ENCODE measurements around the gene HERC5.
"Not testable (repeated sequence)": the region's sequence is repeated elsewhere in the genome, so short reads cannot be mapped to it uniquely, and the experiment has no call there.

HERC5 gene

DNA sequence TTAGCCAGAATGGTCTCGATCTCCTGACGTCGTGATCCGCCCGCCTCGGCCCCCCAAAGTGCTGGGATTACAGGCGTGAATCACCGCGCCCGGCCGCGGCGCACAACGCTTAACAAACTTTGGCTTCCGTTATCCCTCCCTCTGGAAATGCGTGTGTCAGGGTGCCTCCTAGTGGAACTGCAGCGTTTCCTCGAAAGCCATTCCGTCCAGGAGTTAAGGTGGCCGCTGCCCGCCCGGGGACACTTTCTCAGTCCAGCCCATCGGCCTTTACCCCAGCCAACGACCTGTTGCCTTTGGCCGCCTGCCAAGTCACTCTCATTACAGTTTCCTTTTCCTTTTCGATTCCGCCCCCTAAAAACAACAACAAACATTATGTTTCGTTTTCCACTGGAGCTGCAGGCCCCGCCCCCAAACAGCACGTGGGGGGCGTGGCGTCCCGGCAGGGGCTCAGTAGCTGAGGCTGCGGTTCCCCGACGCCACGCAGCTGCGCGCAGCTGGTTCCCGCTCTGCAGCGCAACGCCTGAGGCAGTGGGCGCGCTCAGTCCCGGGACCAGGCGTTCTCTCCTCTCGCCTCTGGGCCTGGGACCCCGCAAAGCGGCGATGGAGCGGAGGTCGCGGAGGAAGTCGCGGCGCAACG lies at the start of gene HERC5:
Gene HERC5 (plus strand): TSS at position 450 of the 637 bp plus-strand sequence. CDS start 151 bp downstream, at position 601.
- no peak for DNase-seq

DNA sequence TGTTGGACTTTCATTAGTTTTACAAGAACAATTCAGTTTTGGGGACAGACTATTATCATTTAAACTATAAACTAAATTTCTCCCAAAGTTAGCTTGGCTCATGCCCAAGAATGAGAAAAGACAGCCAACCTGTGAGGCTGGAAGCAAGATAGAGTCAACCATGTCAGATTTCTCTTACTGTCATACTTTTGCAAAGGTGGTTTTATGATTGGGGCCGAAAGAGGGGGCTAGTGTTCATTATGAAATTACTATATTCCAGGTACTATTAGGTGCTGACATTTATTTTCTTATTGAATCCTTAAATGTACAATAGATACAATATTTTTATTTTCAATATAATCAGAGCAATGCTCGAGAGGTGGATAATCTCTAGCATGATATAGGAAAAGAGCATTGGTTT lies 47.7 kb upstream of the HERC5 start:
- no peak for DNase-seq

DNA sequence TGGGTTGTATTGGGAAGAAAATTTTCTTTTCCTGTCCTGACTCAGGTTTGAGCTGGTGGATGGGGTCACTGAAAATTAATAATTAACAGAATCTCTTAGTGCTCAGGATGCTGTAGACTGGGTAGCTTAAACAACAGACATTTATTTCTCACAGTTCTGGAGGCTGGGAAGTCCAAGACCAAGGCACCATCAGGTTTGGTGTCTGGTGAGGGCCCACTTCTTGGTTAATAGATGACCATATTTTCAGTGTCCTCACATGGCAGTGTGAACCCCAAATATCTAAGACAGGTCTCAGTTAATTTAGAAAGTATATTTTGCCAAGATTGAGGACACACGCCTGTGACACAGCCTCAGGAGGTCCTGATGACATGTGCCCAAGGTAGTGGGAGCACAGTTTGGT lies 47.1 kb upstream of the HERC5 start:
- DNase-seq = no peak

GRCh38 chr4:88411491-88412096 lies 45.3 kb upstream of the HERC5 start:
- no peak for DNase-seq

GRCh38 chr4:88413801-88414200 lies 43.1 kb upstream of the HERC5 start:
- no peak for DNase-seq

DNA sequence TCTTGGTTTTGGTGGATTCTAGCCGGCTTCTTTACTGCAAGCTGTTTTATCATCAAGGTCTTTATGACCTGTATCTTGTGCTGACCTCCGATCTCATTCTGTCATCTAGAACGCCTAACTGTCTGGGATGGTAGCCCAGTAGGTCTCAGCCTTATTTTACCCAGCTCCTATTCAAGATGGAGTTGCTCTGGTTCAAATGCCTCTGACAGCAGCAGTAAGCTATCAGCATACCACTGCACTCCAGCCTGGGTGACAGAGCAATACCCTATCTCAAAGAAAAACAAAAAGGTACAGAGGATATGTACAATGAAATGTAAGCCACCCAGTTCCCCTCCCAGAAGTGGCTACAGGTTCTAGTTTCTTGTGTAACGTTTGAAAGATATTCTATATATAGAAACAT lies 42.2 kb upstream of the HERC5 start:
- no peak for DNase-seq

DNA sequence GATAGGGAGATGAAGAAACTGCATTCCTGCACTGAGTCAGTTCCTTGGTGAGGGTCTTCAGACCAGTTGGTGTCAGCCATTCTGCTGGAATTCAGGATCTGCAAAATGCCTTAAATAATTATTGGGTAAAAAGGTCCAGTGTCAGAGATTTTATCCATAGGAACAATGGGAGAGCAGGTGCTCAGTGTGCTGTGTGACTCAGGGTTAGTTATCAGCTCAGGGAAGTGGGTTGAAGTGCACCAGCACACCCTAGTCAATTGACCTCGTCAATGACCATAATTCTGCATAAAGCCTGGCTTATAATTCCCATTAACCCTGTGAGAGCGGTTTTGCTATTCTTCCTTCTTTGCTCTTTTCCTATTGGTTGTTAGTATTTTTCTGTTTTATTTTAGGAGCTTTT lies 40.9 kb upstream of the HERC5 start:
- DNase-seq = no peak

- no peak for DNase-seq
Observed at GRCh38 chr4:88418411-88418810, 38.5 kb upstream of the HERC5 start.

DNA sequence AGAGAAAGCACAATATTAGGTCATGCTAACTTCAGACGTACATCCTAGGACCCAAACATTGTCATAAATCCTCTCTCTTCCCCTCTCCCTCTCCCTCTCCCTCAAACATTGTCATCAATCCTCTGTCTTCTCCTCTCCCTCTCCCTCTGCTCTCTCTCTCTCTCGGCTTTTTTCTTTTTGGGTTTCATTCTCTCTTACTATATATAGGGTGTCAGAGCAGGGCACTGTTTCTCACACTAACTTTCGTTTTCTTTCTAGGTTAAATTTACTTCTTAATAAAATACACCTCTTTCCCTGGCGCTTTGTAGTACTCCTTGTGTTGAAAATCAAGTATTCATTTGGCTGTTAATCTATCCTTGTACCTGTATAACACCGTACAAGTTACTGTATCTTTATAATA lies 37.0 kb upstream of the HERC5 start:
- DNase-seq = no peak

- no peak for DNase-seq
Observed at GRCh38 chr4:88420844-88421243, 36.1 kb upstream of the HERC5 start.

DNA sequence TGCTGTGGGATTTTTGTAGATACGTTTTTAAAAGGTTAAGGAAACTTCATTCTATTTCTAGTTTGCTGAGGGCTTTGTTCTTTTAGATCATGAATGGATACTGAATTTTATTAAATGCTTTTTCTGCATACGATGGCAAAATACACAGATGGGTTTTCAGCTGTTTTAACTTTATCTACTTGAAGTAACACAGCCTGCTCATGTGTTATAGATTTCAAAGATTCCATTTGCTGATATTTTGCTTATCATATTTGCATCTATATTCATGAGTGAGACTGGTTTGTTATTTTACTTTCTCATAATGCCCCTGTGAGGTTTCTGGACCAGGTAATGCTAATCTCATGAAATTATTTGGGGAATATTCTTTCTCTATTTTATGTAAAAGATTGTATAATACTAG lies 34.5 kb upstream of the HERC5 start:
- no peak for DNase-seq

GRCh38 chr4:88429401-88429800 lies 27.5 kb upstream of the HERC5 start:
- DNase-seq = no peak

- DNase-seq = no peak
Observed at GRCh38 chr4:88435987-88436693, 20.8 kb upstream of the HERC5 start.

DNA sequence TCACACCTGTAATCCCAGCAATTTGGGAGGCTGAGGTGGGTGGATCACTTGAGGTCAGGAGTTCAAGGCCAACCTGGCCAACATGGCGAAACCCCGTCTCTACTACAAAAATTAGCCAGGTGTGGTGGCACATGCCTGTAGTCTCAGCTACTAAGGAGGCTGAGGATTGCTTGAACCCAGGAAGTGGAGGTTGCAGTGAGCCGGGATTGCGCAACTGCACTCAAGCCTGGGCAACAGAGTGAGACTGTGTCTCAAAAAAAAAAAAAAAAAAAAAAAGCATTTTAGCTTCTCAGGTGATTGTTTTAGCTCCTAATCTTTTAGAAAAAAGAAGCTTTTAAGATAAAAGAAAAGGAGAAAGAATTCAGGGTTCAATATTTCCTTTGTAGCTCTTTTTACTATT lies 19.0 kb upstream of the HERC5 start:
- not testable (repeated sequence) for DNase-seq

- DNase-seq = no peak
Observed at GRCh38 chr4:88439161-88439760, 17.7 kb upstream of the HERC5 start.

DNA sequence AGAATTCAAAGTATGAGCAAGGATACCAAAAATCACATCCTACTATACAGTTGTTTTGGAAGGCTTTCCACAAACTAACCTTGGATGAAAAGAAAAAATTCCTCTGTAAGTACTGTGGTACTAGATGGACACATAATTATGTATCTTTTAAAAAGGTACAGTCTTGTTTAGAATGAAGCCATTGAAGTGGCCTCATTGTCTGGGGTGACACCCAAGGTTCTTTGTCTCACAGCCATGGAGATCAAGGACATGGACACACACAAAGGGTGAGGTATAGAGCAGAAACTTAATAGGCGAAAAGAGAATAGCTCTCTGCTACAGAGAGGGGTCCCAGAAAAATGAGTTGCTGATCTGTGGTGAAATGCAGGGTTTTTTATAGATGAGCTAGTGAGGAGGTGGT lies 16.8 kb upstream of the HERC5 start:
- DNase-seq = no peak

DNA sequence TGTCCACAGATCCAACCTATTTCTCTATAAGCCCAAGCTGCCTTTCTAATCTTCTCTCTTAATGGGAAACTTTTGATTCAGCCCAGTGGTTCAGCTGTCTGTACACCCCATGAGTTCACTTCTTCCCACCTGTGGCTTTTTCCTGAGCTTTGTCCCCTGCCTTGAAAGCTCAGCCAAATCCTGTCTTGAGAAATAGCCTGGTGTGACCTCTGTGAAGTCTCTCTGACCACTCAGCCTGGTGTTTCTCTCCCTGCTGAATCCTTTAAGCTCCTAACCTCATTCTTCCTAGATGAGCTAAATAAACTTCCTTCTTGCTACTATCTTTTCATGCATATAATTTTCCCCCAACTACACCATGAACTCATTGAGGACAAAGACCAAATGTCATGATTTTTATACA lies 15.2 kb upstream of the HERC5 start:
- no peak for DNase-seq

DNA sequence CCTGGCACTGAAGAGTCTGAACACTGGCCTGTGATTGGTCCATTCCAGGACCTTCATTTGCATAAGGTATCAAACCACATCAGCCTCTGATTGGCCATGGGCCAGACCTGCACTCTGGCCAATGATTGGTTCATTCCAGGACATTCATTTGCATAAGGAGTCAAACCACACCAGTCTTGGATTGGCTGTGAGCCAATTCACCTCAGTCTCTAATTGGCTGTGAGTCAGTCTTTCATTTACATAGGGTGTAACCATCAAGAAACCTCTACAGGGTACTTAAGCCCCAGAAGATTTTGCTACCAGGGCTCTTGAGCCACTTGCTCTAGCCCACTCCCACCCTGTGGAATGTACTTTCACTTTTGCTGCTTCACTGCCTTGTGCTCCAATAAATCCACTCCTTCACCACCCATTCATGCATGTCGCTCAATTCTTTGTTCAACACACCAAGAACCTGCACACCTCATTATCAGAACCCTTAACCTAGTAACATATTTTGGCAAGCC lies 14.2 kb upstream of the HERC5 start:
- DNase-seq = no peak

DNA sequence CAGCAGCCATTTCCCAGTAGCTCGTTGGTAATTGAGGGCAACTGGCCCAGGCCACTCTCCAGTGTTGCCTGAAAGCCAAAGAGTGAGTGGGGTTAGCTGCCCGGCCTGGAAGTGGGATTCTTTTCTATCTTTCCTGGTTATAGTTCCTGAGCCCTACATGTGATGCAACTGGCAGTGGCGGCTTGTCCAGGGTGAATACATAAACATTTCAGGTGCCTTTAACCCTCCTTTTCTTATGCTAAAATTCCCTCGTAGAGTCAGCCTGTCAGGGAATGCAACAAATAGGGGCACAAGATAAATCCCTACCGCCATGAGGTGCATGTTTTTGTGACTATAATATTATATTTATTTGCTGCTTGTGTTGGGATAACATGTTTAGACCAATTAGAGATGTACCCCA lies 13.4 kb upstream of the HERC5 start:
- no peak for DNase-seq

DNA sequence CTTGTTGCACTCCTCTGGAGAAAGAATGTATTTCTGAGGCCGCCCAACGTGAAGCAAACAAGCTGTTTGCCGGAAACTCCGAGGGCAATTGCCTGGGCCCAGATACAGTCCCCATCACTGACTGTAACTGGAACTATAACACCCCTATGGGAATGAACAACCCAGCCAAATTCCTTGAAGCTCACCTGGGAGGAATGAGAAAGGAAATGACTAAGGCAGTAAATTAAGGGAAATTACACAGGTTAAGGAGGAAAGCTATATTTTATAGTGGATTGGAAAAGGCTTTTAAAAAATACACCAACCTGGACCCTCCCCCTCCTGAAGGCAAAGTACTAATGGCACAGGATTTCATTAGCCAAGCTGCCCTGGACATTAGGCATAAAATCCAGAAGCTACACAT lies 11.7 kb upstream of the HERC5 start:
- no peak for DNase-seq

GRCh38 chr4:88446124-88446523 lies 10.8 kb upstream of the HERC5 start:
- DNase-seq = no peak

DNA sequence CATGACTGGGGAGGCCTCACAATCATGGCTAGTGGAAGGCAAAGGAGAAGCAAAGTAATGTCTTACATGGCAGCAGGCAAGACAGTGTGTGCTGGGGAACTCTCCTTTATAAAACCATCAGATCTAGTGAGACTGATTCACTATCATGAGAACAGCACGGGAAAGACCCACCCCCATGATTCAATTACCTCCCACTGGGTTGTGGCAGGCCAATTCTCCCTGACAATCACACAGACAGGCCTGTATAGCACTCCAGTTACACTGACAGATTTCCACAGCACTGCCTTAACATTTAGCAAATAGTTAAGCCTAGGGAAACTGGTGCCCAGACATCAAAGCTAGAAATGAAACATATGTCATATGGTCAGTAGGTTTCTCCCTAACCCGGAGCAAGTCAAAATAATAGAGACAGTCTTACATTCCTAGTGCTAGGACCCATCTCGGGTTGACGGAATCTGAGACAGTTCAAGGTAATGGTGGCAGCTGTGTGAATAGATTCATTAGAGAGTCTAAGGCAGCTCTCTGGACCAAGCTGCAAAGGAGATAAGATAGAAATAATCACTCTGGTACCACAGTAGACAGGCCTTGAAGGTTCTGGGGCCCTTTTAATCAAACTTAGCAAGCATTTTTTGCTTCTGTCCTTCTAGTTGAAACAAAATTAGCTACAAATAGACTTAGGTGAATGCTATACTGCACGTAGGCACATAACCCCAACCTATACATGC lies 9.4 kb upstream of the HERC5 start:
- no peak for DNase-seq

DNA sequence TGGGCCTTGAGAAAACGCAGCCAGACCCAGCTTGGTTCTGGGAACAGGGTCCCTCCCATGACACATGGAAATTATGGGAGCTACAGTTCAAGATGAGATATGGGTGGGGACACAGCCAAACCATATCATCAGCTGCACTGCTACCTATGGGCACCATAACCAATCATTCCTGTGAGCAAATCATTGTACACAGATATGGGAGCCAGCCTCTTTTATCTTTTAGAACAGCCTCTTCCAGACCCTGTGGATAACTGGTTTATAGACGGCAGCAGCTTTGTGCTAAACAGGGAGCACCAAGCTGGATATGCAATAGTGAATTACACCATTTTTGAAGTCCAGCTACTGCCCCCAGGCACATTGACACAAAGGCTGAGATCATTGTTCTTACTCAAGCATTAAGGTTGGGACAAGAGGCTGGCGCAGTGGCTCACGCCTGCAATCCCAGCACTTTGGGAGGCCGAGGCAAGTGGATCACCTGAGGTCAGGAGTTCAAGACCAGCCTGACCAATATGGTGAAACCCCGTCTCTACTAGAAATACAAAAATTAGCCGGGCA lies 8.6 kb upstream of the HERC5 start:
- DNase-seq = not testable (repeated sequence)

Measured in NCI-H524 treated with DMSO at 0.1 percent for 48 hours (cell line).